T-helper 1 cell treated with Interleukin-12 subunit alpha and Interleukin-12 subunit beta and Interleukin-4 antibody, amounts not matched to agents 30 μg/mL and 1 μg/mL, for 36 hours (primary cell): ENCODE results near the gene NUP210L.
"Not testable (repeated sequence)": the region's sequence is repeated elsewhere in the genome, so short reads cannot be mapped to it uniquely, and the experiment has no call there.

Source experiments
- H3K27ac Mint-ChIP-seq: one replicate; pipeline ENCODE4 v1.8.0; 2021; ENCODE audit warnings: mild to moderate bottlenecking, mixed read lengths
- H3K27me3 Mint-ChIP-seq: one replicate; pipeline ENCODE4 v1.8.0; 2021; ENCODE audit warnings: low read depth, mixed read lengths
- H3K36me3 Mint-ChIP-seq: one replicate; pipeline ENCODE4 v1.8.0; 2021; ENCODE audit warnings: low read depth, mixed read lengths
- H3K4me1 Mint-ChIP-seq: one replicate; pipeline ENCODE4 v1.8.0; 2021; ENCODE audit warnings: low read depth, mixed read lengths
- H3K4me3 Mint-ChIP-seq: one replicate; pipeline ENCODE4 v1.8.0; 2021; ENCODE audit warnings: mild to moderate bottlenecking, moderate library complexity, mixed read lengths
- H3K9me3 Mint-ChIP-seq: one replicate; pipeline ENCODE4 v1.8.0; 2021; ENCODE audit warnings: mixed read lengths

Gene NUP210L

DNA sequence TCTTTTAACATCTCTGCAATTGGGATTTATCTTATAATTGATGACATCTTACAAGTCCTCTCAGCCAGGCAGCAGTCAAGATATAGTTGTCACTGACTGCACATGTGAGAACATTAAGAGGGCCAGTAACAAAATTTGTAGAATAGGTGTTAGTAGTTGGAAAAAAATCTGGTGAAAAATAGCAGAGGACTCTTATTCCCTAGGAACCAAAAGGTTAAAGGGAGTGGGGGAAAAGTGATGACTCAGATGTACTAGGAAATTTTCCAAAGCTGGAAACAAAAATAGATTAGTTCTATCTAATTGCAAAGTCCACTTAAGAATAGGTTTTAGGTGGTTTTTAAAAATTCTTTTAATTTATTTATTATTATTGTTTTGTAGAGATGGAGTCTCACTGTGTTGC is 3.6 kb downstream of the NUP210L start:
- Mint-ChIP-seq H3K4me1 (peaks cover 22% of the 10 kb centered on the region), H3K9me3 (no peaks in the 10 kb centered on the region), H3K27ac (no peak overlapping the region)

DNA sequence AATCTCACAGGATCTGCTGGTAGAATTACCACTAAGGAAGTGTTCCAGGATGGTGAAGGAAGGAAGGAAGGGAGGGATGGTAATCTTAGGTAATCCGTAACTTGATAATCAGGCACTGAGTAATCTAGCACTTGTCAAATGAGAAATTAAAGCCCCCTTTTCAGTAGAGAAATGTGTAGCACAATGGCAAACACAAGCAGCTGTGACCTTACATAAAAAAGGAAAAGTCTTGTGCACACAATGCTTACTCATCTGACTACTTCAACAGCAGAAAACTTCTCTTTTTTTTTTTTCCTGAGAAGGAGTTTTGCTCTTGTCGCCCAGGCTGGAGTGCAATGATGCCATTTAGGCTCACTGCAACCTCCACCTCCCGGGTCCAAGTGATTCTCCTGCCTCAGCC is 6.1 kb downstream of the NUP210L start:
- H3K9me3 Mint-ChIP-seq: no peaks in the 10 kb centered on the region
- peaks cover 6% of the 10 kb centered on the region for H3K4me1 Mint-ChIP-seq
- no peak overlapping the region for H3K4me3 Mint-ChIP-seq
- H3K36me3 Mint-ChIP-seq: peaks cover 4% of the 10 kb centered on the region
- peak overlapping the region; percentile 15 for H3K27ac Mint-ChIP-seq
- H3K27me3 Mint-ChIP-seq: no peaks in the 10 kb centered on the region

More for the DNA sequence above, 3.6 kb downstream of the NUP210L start:
- Mint-ChIP-seq H3K4me3 (no peak overlapping the region), H3K36me3 (peaks cover 18% of the 10 kb centered on the region), H3K27me3 (no peaks in the 10 kb centered on the region)

DNA sequence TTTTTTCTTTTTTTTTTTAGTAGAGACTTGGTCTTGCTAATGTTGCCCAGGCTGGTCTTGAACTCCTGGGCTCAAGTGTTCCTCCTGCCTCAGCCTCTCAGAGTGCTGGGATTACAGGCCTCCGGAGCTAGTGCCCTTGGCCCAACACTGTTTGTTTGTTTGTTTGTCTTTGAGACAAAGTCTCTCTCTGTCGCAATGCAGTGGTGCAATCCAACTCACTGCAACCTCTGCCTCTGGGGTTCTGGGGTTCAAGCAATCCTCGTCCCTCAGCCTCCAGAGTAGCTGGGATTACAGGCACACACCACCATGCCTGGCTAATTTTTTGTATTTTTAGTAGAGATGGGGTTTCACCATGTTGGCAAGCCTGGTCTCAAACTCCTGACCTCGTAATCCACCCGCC is 7.4 kb downstream of the NUP210L start:
- not testable (repeated sequence) for H3K27ac Mint-ChIP-seq, H3K36me3 Mint-ChIP-seq, H3K9me3 Mint-ChIP-seq, H3K4me3 Mint-ChIP-seq, H3K4me1 Mint-ChIP-seq, H3K27me3 Mint-ChIP-seq

DNA sequence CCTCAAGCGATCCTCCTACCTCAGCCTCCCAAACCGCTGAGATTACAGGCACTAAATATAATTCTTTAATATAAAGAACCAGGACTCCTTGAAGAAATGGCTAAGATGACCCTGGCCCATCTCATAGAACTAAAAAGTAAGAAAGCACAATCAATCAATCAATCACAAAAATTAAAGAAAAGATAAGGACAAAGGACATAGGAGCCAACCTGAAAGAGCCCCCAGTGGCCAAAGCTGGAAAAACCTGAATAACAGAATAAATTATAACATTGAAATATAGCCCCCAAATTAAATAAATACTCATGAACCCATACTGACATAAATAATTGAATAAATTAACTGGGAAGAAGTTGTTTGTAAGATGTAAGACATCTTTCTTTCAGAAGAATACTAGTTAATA is 8.9 kb downstream of the NUP210L start:
- no peak overlapping the region for H3K27ac Mint-ChIP-seq
- peaks cover 3% of the 10 kb centered on the region for H3K4me1 Mint-ChIP-seq
- no peaks in the 10 kb centered on the region for H3K36me3 Mint-ChIP-seq
- no peaks in the 10 kb centered on the region for H3K9me3 Mint-ChIP-seq
- H3K4me3 Mint-ChIP-seq: no peak overlapping the region
- H3K27me3 Mint-ChIP-seq: no peaks in the 10 kb centered on the region

DNA sequence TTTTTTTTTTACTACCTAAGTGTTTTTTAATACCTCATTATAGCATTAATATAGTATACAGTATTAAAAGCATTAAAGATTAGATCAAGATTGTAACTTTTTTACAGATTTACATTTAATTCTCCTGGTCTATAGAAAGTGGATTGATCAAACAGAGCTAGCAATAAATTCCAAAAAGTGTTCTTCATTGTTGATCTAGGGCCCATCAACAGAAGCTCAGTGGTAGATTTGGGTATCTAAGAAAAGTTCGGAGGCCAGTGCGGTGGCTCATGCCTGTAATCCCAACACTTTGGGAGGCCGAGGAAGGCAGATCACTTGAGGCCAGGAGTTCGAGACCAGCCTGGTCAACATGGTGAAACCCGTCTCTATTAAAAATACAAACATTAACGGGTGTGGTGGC is 12.5 kb downstream of the NUP210L start:
- no peaks in the 10 kb centered on the region for H3K4me1 Mint-ChIP-seq
- no peak overlapping the region for H3K4me3 Mint-ChIP-seq

DNA sequence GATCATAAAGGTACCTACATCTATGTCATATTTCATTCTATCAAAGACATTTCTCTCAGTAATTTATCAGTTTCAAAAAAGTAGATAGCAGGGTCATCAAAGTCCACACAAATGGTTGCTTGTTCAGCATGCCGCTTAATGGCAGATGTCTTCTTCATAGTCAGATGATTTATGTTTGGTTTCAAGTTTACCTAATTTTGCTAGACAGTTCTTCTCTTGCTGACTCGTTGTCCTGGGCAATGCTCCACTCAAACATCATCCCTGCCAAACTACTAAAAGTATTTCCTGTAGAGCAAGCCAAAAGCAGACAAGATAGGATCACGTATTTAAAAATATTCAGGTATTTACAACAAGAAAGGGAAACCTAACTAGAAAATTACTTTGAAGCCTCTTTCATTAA is 13.6 kb downstream of the NUP210L start:
- H3K4me3 Mint-ChIP-seq: no peak overlapping the region
- H3K27me3 Mint-ChIP-seq: no peaks in the 10 kb centered on the region
- no peaks in the 10 kb centered on the region for H3K36me3 Mint-ChIP-seq
- no peaks in the 10 kb centered on the region for H3K9me3 Mint-ChIP-seq
- no peak overlapping the region for H3K27ac Mint-ChIP-seq
- H3K4me1 Mint-ChIP-seq: no peaks in the 10 kb centered on the region

More for the DNA sequence above, 12.5 kb downstream of the NUP210L start:
- Mint-ChIP-seq H3K27me3 (no peaks in the 10 kb centered on the region), H3K9me3 (no peaks in the 10 kb centered on the region), H3K36me3 (no peaks in the 10 kb centered on the region), H3K27ac (no peak overlapping the region)

DNA sequence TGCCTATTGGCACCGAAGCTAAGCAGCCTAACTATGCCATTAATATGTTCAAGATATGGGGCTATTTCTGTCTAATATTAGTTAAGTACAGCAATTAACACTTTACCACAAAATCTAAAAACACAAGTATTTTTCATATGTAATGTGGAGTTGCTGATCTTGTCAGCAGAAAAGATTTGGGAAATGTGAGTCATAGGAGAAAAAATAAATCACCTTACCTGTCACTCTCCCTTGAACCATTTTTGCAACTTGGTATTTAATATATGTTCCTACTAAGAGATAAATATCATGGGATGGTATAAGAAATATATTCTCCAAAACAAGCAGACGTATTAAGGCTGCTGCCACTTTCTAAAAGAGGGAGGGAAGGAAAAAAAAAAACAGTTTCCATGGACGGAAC is 17.0 kb downstream of the NUP210L start:
- H3K27me3 Mint-ChIP-seq: no peaks in the 10 kb centered on the region
- H3K4me3 Mint-ChIP-seq: no peak overlapping the region
- H3K27ac Mint-ChIP-seq: no peak overlapping the region
- H3K4me1 Mint-ChIP-seq: no peaks in the 10 kb centered on the region
- no peaks in the 10 kb centered on the region for H3K36me3 Mint-ChIP-seq
- H3K9me3 Mint-ChIP-seq: no peaks in the 10 kb centered on the region

DNA sequence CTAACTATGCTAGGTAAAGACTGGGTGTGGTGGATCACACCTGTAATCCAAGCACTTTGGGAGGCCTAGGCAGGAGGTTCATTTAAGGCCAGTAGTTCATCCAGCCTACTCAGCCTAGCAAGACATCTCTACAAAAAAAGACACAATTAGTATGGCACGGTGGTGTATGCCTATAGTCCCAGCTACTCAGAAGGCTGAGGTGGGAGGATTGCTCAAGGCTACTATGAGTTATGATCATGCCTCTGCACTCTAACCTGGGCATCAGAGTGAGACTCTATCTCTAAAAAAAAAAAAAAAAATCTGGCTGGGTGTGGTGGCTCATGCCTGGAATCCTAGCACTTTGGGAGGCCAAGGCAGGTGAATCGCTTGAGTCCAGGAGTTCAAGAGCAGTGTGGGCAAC is 21.6 kb downstream of the NUP210L start:
- Mint-ChIP-seq H3K27ac (no peak overlapping the region), H3K4me3 (no peak overlapping the region), H3K4me1 (peaks cover 12% of the 10 kb centered on the region)

DNA sequence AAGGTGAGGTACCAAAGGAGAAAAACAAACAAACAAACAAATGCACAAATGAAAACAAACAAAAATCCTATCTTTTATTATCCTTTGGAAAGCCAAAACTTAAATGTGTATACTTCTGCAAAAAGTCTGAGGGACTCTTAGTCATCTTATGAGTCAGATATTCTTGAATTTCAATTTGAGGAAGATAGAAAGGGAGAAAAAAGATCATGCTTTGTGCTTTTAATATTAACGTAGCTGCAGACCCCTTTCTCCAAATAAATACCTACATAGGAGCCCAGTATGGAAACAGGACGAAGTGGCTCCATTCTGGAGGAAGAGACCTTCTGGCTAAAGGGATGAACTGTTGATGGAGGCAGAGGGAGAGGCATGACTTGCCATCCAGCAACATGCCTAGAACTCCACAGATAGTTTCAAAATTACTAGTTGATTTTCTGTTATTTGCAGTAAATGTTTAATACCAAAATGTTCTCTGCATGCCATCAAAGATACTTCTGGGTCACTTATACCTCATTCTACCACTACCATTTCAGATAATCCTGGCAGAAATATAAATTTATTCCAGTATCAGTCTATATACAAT is 25.4 kb downstream of the NUP210L start:
- no peak overlapping the region for H3K27ac Mint-ChIP-seq
- H3K9me3 Mint-ChIP-seq: no peaks in the 10 kb centered on the region
- H3K36me3 Mint-ChIP-seq: no peaks in the 10 kb centered on the region
- H3K27me3 Mint-ChIP-seq: no peaks in the 10 kb centered on the region
- peaks cover 12% of the 10 kb centered on the region for H3K4me1 Mint-ChIP-seq
- H3K4me3 Mint-ChIP-seq: no peak overlapping the region

More for the DNA sequence above, 21.6 kb downstream of the NUP210L start:
- Mint-ChIP-seq H3K27me3 (no peaks in the 10 kb centered on the region), H3K9me3 (no peaks in the 10 kb centered on the region), H3K36me3 (no peaks in the 10 kb centered on the region)

DNA sequence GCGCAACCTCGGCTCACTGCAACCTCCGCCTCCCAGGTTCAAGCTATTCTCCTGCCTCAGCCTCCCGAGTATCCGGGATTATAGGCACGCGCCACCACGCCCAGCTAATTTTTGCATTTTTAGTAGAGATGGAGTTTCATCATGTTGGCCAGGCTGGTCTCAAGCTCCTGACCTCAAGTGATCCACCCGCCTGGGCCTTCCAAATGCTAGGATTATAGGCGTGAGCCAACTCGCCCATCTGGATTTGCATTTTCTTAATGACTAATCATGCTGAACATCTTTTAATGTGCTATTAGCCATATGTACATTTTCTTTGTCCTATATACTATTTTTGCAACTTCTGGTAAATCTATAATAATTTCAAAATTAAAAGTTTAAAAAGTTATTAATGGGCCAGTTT is 31.7 kb downstream of the NUP210L start:
- H3K36me3 Mint-ChIP-seq, H3K4me3 Mint-ChIP-seq, H3K27me3 Mint-ChIP-seq, H3K4me1 Mint-ChIP-seq, H3K27ac Mint-ChIP-seq, H3K9me3 Mint-ChIP-seq: not testable (repeated sequence)

DNA sequence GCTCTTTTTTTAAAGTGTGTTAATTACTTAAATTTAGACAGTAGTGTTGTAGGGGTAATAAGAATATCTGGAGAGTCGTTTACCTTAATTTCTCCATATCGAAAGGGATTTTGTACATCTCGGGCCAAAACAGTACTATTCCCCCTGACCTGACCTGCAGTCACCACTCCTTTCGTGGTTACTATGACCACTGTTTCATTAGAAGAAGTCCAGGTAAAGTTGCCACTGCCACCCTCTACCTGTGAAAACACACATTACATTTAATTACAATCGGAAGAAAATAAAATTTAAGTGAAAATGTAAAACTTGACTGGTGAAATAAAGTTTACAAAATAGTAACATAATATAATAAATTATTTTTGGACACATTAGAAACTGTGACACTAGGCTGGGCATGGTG is 37.2 kb downstream of the NUP210L start:
- Mint-ChIP-seq H3K4me3 (no peak overlapping the region), H3K27me3 (no peaks in the 10 kb centered on the region), H3K4me1 (peaks cover 4% of the 10 kb centered on the region), H3K27ac (no peak overlapping the region), H3K36me3 (no peaks in the 10 kb centered on the region), H3K9me3 (no peaks in the 10 kb centered on the region)

DNA sequence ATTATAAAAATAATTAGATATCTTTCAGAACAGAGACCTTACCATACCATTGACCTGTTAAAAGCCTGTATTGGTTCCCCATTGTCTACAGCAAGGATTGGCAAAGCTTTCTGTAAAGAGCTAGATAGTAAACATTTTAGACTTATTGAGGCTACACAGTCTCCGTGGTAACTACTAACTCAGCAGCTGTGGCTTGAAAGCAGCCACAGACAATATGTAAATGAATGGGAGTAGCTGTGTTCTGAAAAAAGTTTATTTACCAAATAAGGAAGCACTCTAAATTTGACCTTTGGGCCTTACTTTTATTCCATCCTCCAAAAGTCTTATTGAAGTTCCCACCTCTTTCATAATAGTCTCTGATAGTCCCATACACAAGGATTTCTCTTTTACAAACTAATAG is 39.7 kb downstream of the NUP210L start:
- no peaks in the 10 kb centered on the region for H3K9me3 Mint-ChIP-seq

DNA sequence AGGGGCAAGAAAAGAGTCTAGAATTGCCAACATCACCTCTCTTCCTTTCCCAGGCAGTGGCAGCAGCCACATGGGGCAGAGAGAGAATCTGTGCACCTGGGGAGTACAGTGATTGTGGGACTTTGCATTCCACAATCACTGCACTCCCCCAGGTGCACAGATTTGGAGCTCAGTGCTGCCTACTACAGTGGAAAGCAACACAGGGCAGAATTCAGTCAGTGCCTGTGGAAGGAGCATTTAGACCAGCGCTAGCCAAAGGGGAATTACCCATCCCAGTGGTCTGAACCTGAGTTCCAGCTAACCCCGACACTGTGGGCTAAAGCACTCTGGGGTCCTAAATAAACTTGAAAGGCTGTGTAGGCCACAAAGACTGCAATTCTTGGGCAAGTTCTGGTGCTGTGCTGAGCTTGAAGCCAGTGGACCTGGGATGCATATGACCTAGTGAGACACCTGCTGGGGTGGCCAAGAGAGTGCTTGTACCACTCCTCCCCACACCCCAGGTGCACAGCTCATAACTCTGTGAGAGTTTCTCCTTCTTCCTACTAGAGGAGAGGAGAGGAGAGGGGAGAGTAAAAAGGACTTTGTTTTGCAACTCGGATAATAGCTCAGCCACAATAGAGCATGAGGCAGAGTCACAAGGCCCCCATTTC is 50.3 kb downstream of the NUP210L start:
- no peaks in the 10 kb centered on the region for H3K4me1 Mint-ChIP-seq

More for the DNA sequence above, 39.7 kb downstream of the NUP210L start:
- Mint-ChIP-seq H3K4me3 (no peak overlapping the region), H3K27ac (peak overlapping the region; percentile 5), H3K36me3 (no peaks in the 10 kb centered on the region), H3K27me3 (peaks cover 4% of the 10 kb centered on the region), H3K4me1 (peaks cover 4% of the 10 kb centered on the region)

DNA sequence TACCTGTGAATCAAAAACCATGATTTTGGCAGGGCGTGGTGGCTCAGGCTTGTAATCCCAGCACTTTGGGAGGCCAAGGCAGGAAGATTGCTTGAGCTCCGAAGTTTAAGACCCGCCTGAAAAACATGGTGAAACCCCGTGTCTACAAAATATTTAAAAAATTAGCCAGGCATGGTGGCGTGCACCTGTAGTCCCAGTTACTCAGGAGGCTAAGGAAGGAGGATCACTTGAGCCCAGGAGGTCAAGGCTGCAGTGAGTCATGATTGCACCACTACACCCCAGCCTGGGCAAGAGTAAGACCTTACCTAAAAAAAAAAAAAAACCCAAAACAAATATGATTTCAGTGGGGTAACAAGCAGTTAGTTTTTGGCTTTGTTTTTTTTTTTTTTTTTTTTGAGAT is 54.7 kb downstream of the NUP210L start:
- not testable (repeated sequence) for H3K9me3 Mint-ChIP-seq, H3K4me1 Mint-ChIP-seq, H3K27me3 Mint-ChIP-seq, H3K27ac Mint-ChIP-seq, H3K4me3 Mint-ChIP-seq, H3K36me3 Mint-ChIP-seq

More for the DNA sequence above, 50.3 kb downstream of the NUP210L start:
- H3K36me3 Mint-ChIP-seq: no peaks in the 10 kb centered on the region
- H3K27me3 Mint-ChIP-seq: no peaks in the 10 kb centered on the region
- H3K4me3 Mint-ChIP-seq: no peak overlapping the region
- H3K9me3 Mint-ChIP-seq: no peaks in the 10 kb centered on the region
- H3K27ac Mint-ChIP-seq: no peak overlapping the region

DNA sequence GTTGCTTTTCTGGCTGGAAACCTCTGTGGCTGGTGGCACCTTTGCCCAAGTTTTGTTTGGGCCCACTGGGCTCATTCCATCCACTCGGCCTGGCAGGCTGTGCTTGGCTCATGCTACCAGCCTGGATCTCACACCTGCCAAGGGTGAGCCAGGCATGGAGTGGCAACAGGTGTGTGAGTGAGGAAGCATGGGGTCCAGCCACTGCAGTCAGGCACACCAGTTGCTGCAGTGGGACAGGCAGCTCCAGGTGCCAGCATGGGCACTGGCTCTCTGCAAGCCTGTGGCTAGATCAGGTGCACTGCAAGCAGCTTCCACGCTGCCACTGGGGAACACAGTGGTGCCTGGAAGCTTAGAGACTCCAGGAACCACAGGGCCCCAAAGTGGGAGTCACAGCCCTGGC is 57.0 kb downstream of the NUP210L start:
- Mint-ChIP-seq H3K36me3 (no peaks in the 10 kb centered on the region), H3K27me3 (peaks cover 4% of the 10 kb centered on the region), H3K27ac (no peak overlapping the region), H3K4me3 (no peak overlapping the region), H3K4me1 (no peaks in the 10 kb centered on the region), H3K9me3 (no peaks in the 10 kb centered on the region)
